Measurements from ENCODE around the gene IFNG. TPM values are rescaled to one million over a fixed set of nuclear protein-coding genes. Genes with fewer than 3 reads are reported as not detected.

The IFNG gene
- total RNA-seq, 2 experiments from 2014 or later = 39.0 to 39.7 TPM

GRCh38 chr12:68114606-68115005, 44.9 kb downstream of the IFNG start:
- H3K36me3 Mint-ChIP-seq = peaks cover 4% of the 10 kb centered on the region
- peaks cover 44% of the 10 kb centered on the region for H3K4me1 Mint-ChIP-seq
- H3K4me3 Mint-ChIP-seq = no peak overlapping the region

GRCh38 chr12:68113644-68114043, 45.9 kb downstream of the IFNG start:
- Mint-ChIP-seq H3K4me3 (no peak overlapping the region), H3K27me3 (no peaks in the 10 kb centered on the region), H3K36me3 (peaks cover 4% of the 10 kb centered on the region), H3K27ac (no peak overlapping the region), H3K4me1 (peaks cover 39% of the 10 kb centered on the region), H3K9me3 (no peaks in the 10 kb centered on the region)
- DNase-seq = peak; percentile 36

More at GRCh38 chr12:68114606-68115005, 44.9 kb downstream of the IFNG start:
- Mint-ChIP-seq H3K27ac (no peak overlapping the region), H3K27me3 (no peaks in the 10 kb centered on the region), H3K9me3 (no peaks in the 10 kb centered on the region)
- DNase-seq = no peak

- no peaks in the 10 kb centered on the region for H3K27me3 Mint-ChIP-seq
- peaks cover 29% of the 10 kb centered on the region for H3K4me1 Mint-ChIP-seq
- H3K4me3 Mint-ChIP-seq = no peak overlapping the region
- no peak overlapping the region for H3K27ac Mint-ChIP-seq
- no peak for DNase-seq
- H3K36me3 Mint-ChIP-seq = no peaks in the 10 kb centered on the region
- no peaks in the 10 kb centered on the region for H3K9me3 Mint-ChIP-seq
Measured at GRCh38 chr12:68111995-68112394, 47.5 kb downstream of the IFNG start.

GRCh38 chr12:68109444-68110217, 49.9 kb downstream of the IFNG start:
- no peak overlapping the region for H3K27ac Mint-ChIP-seq
- no peak for DNase-seq
- peaks cover 21% of the 10 kb centered on the region for H3K4me1 Mint-ChIP-seq
- H3K9me3 Mint-ChIP-seq = no peaks in the 10 kb centered on the region
- H3K4me3 Mint-ChIP-seq = no peak overlapping the region
- H3K36me3 Mint-ChIP-seq = no peaks in the 10 kb centered on the region
- H3K27me3 Mint-ChIP-seq = no peaks in the 10 kb centered on the region

GRCh38 chr12:68109001-68109400, 50.5 kb downstream of the IFNG start:
- Mint-ChIP-seq H3K27ac (no peak overlapping the region), H3K4me3 (no peak overlapping the region), H3K4me1 (peaks cover 19% of the 10 kb centered on the region), H3K9me3 (no peaks in the 10 kb centered on the region), H3K27me3 (no peaks in the 10 kb centered on the region), H3K36me3 (no peaks in the 10 kb centered on the region)
- no peak for DNase-seq

- Mint-ChIP-seq H3K27ac (no peak overlapping the region), H3K27me3 (no peaks in the 10 kb centered on the region), H3K4me3 (no peak overlapping the region), H3K36me3 (no peaks in the 10 kb centered on the region), H3K4me1 (peaks cover 7% of the 10 kb centered on the region), H3K9me3 (no peaks in the 10 kb centered on the region)
- DNase-seq = no peak
Measured at GRCh38 chr12:68106660-68107059, 52.9 kb downstream of the IFNG start.

- Mint-ChIP-seq H3K36me3 (no peaks in the 10 kb centered on the region), H3K27me3 (no peaks in the 10 kb centered on the region), H3K4me3 (no peak overlapping the region), H3K27ac (no peak overlapping the region), H3K9me3 (no peaks in the 10 kb centered on the region), H3K4me1 (peaks cover 7% of the 10 kb centered on the region)
- no peak for DNase-seq
Measured at GRCh38 chr12:68106160-68106559, 53.4 kb downstream of the IFNG start.

Other genes starting within 250 kb of the IFNG start
- gene IFNG-AS1, start 170.3 kb downstream of the IFNG start, total RNA-seq = not detected
- under 1 TPM in 1 of 2 experiments, not detected in 1; 0.21 TPM for gene IL26, start 66.1 kb upstream of the IFNG start, total RNA-seq
- gene IL22, start 93.9 kb upstream of the IFNG start, total RNA-seq = under 1 TPM; 0.31 to 0.64 TPM
- gene MDM1, start 172.6 kb upstream of the IFNG start, total RNA-seq = 10 to 100 TPM; 20.0 to 22.2 TPM

All from activated naive CD8-positive, alpha-beta T cell treated with anti-CD3 and anti-CD28 coated beads for 36 hours (primary cell).